Heart left ventricle (tissue), 16 donors: ENCODE measurements around the gene CIRBP. TPM values are rescaled to one million over a fixed set of nuclear protein-coding genes. Genes with fewer than 3 reads are reported as not detected.

Source experiments
- ATAC-seq, 4 donors: fragments of 200-7000 bp; cut with Tn5 transposase; one replicate each; pipeline ENCODE4 v1.9.1; 2020 to 2022; ENCODE audit warnings: moderate library complexity in 4 of 4, mild to moderate bottlenecking in 3 of 4, moderate number of reproducible peaks in 1 of 4
- DNase-seq, 5 donors: peaks; one replicate each; pipeline ENCODE4 v3.0.0-alpha.2; 2020
- H3K27ac ChIP-seq, 12 donors: fragments of 200-600 bp; sonication (generic) in 4 of 12; one replicate each; pipeline versions ENCODE4 v1.5.0 to v1.8.0; 2016 to 2022; ENCODE audit warnings: mild to moderate bottlenecking in 2 of 12
- H3K27me3 ChIP-seq, 9 donors: fragments of 200-600 bp; sonication (generic) in 2 of 9; one replicate each; pipeline versions ENCODE4 v1.5.1 to v1.8.0; 2016 to 2022; ENCODE audit warnings: mild to moderate bottlenecking in 3 of 9
- H3K36me3 ChIP-seq, 9 donors: fragments of 200-600 bp; sonication (generic) in 2 of 9; one replicate each; pipeline versions ENCODE4 v1.5.0 to v1.8.0; 2018 to 2022; ENCODE audit warnings: mild to moderate bottlenecking in 2 of 9
- H3K4me1 ChIP-seq, 12 donors: fragments of 200-600 bp; sonication (generic) in 4 of 12; one replicate each; pipeline versions ENCODE4 v1.5.0 to v1.8.0; 2016 to 2022; ENCODE audit warnings: mild to moderate bottlenecking in 3 of 12
- H3K4me3 ChIP-seq, 12 donors: fragments of 200-600 bp; sonication (generic) in 4 of 12; one replicate each; pipeline versions ENCODE4 v1.5.0 to v1.8.0; 2017 to 2022; ENCODE audit warnings: mild to moderate bottlenecking in 9 of 12, moderate library complexity in 4 of 12
- H3K9me3 ChIP-seq, 12 donors: fragments of 200-600 bp; sonication (generic) in 4 of 12; one replicate each; pipeline versions ENCODE4 v1.5.0 to v1.8.0; 2016 to 2022; ENCODE audit warnings: mild to moderate bottlenecking in 1 of 12
- POLR2A ChIP-seq, 2 donors: fragments of 450-650 bp; IDR thresholded peaks; one replicate each; pipeline ENCODE4 v1.6.1; 2017; ENCODE audit warnings: antibody characterized with exemption in 2 of 2, mild to moderate bottlenecking in 2 of 2, moderate library complexity in 2 of 2
- WGBS, 4 donors: extraction: QIAGEN DNeasy Blood & Tissue Kit in 2 of 4; methylation state at CpG; one replicate each; pipeline versions ENCODE4 v1.1.5 to v1.1.7; 2013 to 2018; 5-methylcytosine and 5-hydroxymethylcytosine counted together
- intact Hi-C, 10 donors: fragments of 100-400 bp; cut with DNase I; formaldehyde crosslinking; loops; one replicate each; pipeline versions ENCODE4 v1.11.1 to v1.14.2; 2022
- polyA plus RNA-seq, 2 donors: library from polyadenylated mRNA; stranded (reverse); fragments of 200-250 nt; gene quantifications; one replicate each; pipeline ENCODE4 v1.2.3, GENCODE V29; 2013
- total RNA-seq, 9 donors: library from RNA; depleted of rRNA in 2 of 9; stranded (reverse); fragments of >200 nt in 2 of 9; fragmentation: NEBNext Ultra II Directional in 3 of 9; extraction: Animal tissue kit (Norgen Biotek cat#: 25700) in 3 of 9; gene quantifications; one replicate each; pipeline versions ENCODE4 v1.1.0 to v1.2.4, GENCODE V29; 2016 to 2023
- TF ChIP-seq, protein P1 (sequence below), 12 donors: fragments of 200-600 bp; sonication (generic) in 4 of 12; IDR thresholded peaks; one replicate each; pipeline versions ENCODE4 v1.5.0 to v1.8.0; 2018 to 2022; ENCODE audit warnings: antibody characterized with exemption in 12 of 12, mild to moderate bottlenecking in 5 of 12
- donor health status: ischemic (EF 13 %, LVEDD 7.1; RV severe dilation, severe dysfunction).
- donor health status: healthy with polysubstance abuse.
- donor health status: DM: no; HTN: yes; CAD: no.
- donor health status: DM: no; HTN: no; CAD: no.
- donor health status: ischemic (EF 25% LVEDD 6.9; RV normal size, moderate dysfunction).
- donor health status: ischemic (EF 25% LVEDD 5.7; RV mildly dilated, moderate dysfunction).
- donor health status: healthy.
- donor health status: DM: yes; HTN: yes; CAD: no.
- donor health status: ischemic (EF 35%, LVEDD 5.7; RV mildly dilated, moderate dysfunction).
- donor health status: nonischemic (EF 11% LVEDD 7.7; RV severe dilation, severe dysfunction).
- donor health status: DM: yes; HTN: yes; CAD: no.
- donor health status: PGD.
- donor health status: ischemic (EF 29% LVEDD 5.4; RV normal size, mild dysfunction).
- donor health status: nonischemic (EF 23%, LVEDD 6.1; RV moderate dilation, normal function).

CIRBP gene
- total and polyA plus RNA-seq, 11 donors: 149 to 425 (median 269) TPM

DNA sequence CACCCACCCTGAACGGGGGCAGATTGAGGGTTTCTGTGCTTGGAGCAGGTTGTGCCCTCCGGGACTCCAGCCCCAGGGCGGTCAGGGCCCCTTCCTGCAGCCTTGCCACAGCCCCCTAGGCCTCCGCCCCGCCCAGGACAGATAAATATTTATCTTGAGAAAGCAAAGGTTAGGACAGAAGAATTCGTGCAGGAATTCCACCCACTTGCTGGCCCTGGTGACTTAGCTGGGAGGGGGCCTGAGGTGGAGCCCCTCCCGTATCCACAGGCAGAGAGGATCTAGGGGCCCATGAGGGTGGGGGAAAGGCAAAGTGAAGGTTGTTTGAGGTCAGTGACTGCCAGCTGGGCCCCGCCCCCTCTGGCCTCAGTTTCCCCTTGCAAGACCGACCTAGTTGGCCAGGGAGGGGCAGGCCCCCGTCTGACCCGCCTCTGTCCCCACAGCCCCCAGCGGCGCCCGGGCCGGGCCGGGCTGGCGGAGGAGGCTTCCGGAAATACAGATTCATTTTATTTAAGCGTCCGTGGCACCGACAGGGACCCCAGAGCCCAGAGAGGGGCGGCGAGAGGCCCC is 15.5 kb upstream of the CIRBP start:
- TF ChIP-seq, protein P1, sequence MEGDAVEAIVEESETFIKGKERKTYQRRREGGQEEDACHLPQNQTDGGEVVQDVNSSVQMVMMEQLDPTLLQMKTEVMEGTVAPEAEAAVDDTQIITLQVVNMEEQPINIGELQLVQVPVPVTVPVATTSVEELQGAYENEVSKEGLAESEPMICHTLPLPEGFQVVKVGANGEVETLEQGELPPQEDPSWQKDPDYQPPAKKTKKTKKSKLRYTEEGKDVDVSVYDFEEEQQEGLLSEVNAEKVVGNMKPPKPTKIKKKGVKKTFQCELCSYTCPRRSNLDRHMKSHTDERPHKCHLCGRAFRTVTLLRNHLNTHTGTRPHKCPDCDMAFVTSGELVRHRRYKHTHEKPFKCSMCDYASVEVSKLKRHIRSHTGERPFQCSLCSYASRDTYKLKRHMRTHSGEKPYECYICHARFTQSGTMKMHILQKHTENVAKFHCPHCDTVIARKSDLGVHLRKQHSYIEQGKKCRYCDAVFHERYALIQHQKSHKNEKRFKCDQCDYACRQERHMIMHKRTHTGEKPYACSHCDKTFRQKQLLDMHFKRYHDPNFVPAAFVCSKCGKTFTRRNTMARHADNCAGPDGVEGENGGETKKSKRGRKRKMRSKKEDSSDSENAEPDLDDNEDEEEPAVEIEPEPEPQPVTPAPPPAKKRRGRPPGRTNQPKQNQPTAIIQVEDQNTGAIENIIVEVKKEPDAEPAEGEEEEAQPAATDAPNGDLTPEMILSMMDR (IDR thresholded peaks at IDR 0.05): no peak
- TF ChIP-seq POLR2A (IDR thresholded peaks at IDR 0.05): peak in 1 of 2 donors; percentile 2
- Histone ChIP-seq H3K36me3 (peaks cover 9 to 68% (median 62%) of the 10 kb centered on the region in 9 donors), H3K4me1 (peaks cover 25 to 78% (median 62%) of the 10 kb centered on the region in 12 donors), H3K4me3 (peak overlapping the region; percentile 17 to 97 (median 84)), H3K27ac (peak overlapping the region; percentile 96 to 100 (median 100)), H3K27me3 (no peaks in the 10 kb centered on the region), H3K9me3 (no peaks in the 10 kb centered on the region)
- WGBS, 4 donors: 25 to 55% (median 35%) methylated on average over 11 to 23 of the region's 23 CpGs
- intact Hi-C loops: loop anchor here in 1 of 10 donors (5.0 kb wide), 1 partner anchor 456 kb away; the partner anchor contains the start of gene PTBP1
- ATAC-seq: no peak
- peak in 1 of 5 donors; percentile 73 for DNase-seq

- 58 to 77% (median 66%) methylated on average over 23 to 37 of the region's 37 CpGs for WGBS, 4 donors
- peak in 4 of 5 donors; percentile 61 to 76 (median 67) for DNase-seq
- Histone ChIP-seq H3K27ac (peak overlapping the region; percentile 96 to 100 (median 100)), H3K27me3 (no peaks in the 10 kb centered on the region), H3K4me3 (peak overlapping the region in 11 of 12 donors; percentile 17 to 97 (median 84)), H3K4me1 (peaks cover 25 to 83% (median 67%) of the 10 kb centered on the region in 12 donors), H3K36me3 (peaks cover 9 to 68% (median 65%) of the 10 kb centered on the region in 9 donors), H3K9me3 (no peaks in the 10 kb centered on the region)
- TF ChIP-seq, protein P1 (IDR thresholded peaks at IDR 0.05): no peak
- TF ChIP-seq POLR2A (IDR thresholded peaks at IDR 0.05): no peak
- no peak for ATAC-seq
- intact Hi-C loops: loop anchor here in 1 of 10 donors (5.0 kb wide), 1 partner anchor 457 kb away; the partner anchor contains the start of gene PTBP1
Observed at GRCh38 chr19:1254081-1254527, 15.0 kb upstream of the CIRBP start.

DNA sequence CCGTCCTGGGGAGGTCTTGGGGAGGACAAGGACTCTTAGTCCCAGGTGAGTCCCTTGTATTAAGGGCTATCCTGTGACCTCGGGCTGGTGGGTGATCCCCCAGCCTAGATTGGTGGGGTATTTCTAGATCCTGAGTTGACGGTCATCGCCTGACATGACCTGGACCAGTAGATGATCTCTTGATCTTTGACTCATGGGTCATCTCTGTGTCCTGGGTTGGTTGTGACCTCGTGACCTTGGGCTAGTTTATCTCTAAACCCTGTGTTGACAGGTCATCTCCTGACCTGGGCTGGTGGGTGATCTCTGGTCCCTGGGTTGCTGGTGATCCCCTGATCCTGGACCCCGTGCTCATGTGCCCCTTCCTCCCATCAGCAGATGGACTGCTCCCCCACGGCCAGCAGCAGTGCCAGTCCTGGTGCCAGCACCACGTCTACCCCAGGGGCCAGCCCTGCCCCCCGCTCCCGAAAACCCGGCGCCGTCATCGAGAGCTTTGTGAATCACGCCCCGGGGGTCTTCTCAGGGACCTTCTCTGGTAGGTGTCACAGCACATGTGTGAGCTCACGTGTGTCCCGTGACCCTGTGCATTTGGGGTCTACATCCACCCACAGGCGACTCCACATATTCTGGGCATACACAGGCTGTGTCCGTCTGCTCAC is 14.5 kb upstream of the CIRBP start:
- Histone ChIP-seq H3K4me3 (peak overlapping the region in 9 of 12 donors; percentile 73 to 97 (median 84)), H3K27ac (peak overlapping the region; percentile 96 to 100 (median 100)), H3K9me3 (no peaks in the 10 kb centered on the region), H3K27me3 (no peaks in the 10 kb centered on the region), H3K4me1 (peaks cover 25 to 89% (median 73%) of the 10 kb centered on the region in 12 donors), H3K36me3 (peaks cover 9 to 68% (median 65%) of the 10 kb centered on the region in 9 donors)
- TF ChIP-seq POLR2A (IDR thresholded peaks at IDR 0.05): no peak
- TF ChIP-seq, protein P1 (IDR thresholded peaks at IDR 0.05): no peak
- ATAC-seq (no peak), DNase-seq (peak in 1 of 5 donors; percentile 38)
- 78 to 88% (median 84%) methylated on average over 13 to 20 of the region's 20 CpGs for WGBS, 4 donors
- intact Hi-C loops: loop anchor here in 1 of 10 donors (5.0 kb wide), 1 partner anchor 457 kb away; the partner anchor contains the start of gene PTBP1
